GM12865 (cell line): Measurements from ENCODE around the gene ENTPD7.
"Not testable (repeated sequence)": the region's sequence is repeated elsewhere in the genome, so short reads cannot be mapped to it uniquely, and the experiment has no call there.

Experiments used
- DNase-seq: peaks from one replicate; pipeline ENCODE4 v3.0.0; 2010; ENCODE audit warnings: low read depth
- H3K4me3 ChIP-seq: 2 replicates; pipeline ENCODE4 v1.5.1; 2011; ENCODE audit warnings: mild to moderate bottlenecking, low read depth, low read length, control low read depth
- CTCF ChIP-seq: IDR thresholded peaks from 2 replicates; pipeline ENCODE4 v1.5.1; 2011; ENCODE audit warnings: low read length, control low read depth, low read depth, inconsistent platforms; ENCODE audit not compliant: insufficient read depth; ENCODE audit errors: missing control alignments

Gene ENTPD7

GRCh38 chr10:99731306-99732032 lies 72.2 kb downstream of the ENTPD7 start:
- DNase-seq, result no peak
- no peak for TF ChIP-seq CTCF
- H3K4me3 ChIP-seq, result peak overlapping the region; percentile 97

GRCh38 chr10:99732033-99732842 lies 72.9 kb downstream of the ENTPD7 start, which contains the start of the genes COX15 and CUTC:
COX15 (minus strand) TSS chr10:99732127; CDS start chr10:99732049, 78 bp downstream.
CUTC (plus strand) TSS chr10:99732234; CDS start chr10:99732349, 115 bp downstream.
- peak within 1 kb of the TSS; percentile 97 for H3K4me3 ChIP-seq
- peak; percentile 48 for TF ChIP-seq CTCF
- peak; percentile 96 for DNase-seq

GRCh38 chr10:99733366-99733765 lies 74.1 kb downstream of the ENTPD7 start:
- peak overlapping the region; percentile 97 for H3K4me3 ChIP-seq
- DNase-seq, result peak; percentile 5
- TF ChIP-seq CTCF, result no peak

GRCh38 chr10:99734111-99734510 lies 74.8 kb downstream of the ENTPD7 start:
- not testable (repeated sequence) for DNase-seq, H3K4me3 ChIP-seq

GRCh38 chr10:99740260-99740659 lies 81.0 kb downstream of the ENTPD7 start:
- no peak for TF ChIP-seq CTCF
- DNase-seq, result no peak
- H3K4me3 ChIP-seq, result no peak overlapping the region

GRCh38 chr10:99740933-99741559 lies 81.7 kb downstream of the ENTPD7 start:
- no peak overlapping the region for H3K4me3 ChIP-seq

More at GRCh38 chr10:99740933-99741559, 81.7 kb downstream of the ENTPD7 start:
- no peak for TF ChIP-seq CTCF
- no peak for DNase-seq
